Loucy (cell line): ENCODE results near the gene LRRN4CL.
"Not testable (repeated sequence)": the region's sequence is repeated elsewhere in the genome, so short reads cannot be mapped to it uniquely, and the experiment has no call there.

Experiments
- H2AFZ ChIP-seq: fragments of 200-600 bp; sonication (generic); 2 replicates; pipeline ENCODE4 v1.6.0; 2016; ENCODE audit warnings: antibody characterized with exemption, mild to moderate bottlenecking, low read length, moderate library complexity
- H3F3A ChIP-seq: fragments of 200-600 bp; 2 replicates; pipeline ENCODE4 v1.6.0; 2016; ENCODE audit warnings: antibody characterized with exemption, low read depth, mild to moderate bottlenecking
- H3K27me3 ChIP-seq: fragments of 200-600 bp; sonication (generic); 2 replicates; pipeline ENCODE4 v1.6.1; 2014; ENCODE audit warnings: low read length, mild to moderate bottlenecking; ENCODE audit not compliant: insufficient read depth, poor library complexity, severe bottlenecking
- H3K36me3 ChIP-seq: fragments of 200-600 bp; sonication (generic); 2 replicates; pipeline ENCODE4 v1.6.1; 2016; ENCODE audit warnings: low read length; ENCODE audit not compliant: insufficient read depth
- H3K4me1 ChIP-seq: fragments of 200-600 bp; sonication (generic); 2 replicates; pipeline ENCODE4 v1.5.1; 2014; ENCODE audit warnings: low read length, mild to moderate bottlenecking; ENCODE audit not compliant: insufficient read depth, poor library complexity, severe bottlenecking
- H3K4me2 ChIP-seq: fragments of 200-600 bp; sonication (generic); 2 replicates; pipeline ENCODE4 v1.6.0; 2014; ENCODE audit warnings: antibody characterized with exemption, low read length, low read depth, mild to moderate bottlenecking; ENCODE audit not compliant: poor library complexity, severe bottlenecking
- H3K4me3 ChIP-seq: fragments of 200-600 bp; sonication (generic); 2 replicates; pipeline ENCODE4 v1.5.1; 2014; ENCODE audit warnings: low read length, mild to moderate bottlenecking, mixed read lengths; ENCODE audit not compliant: poor library complexity, severe bottlenecking
- H3K79me2 ChIP-seq: fragments of 200-600 bp; sonication (generic); 2 replicates; pipeline ENCODE4 v1.6.1; 2014; ENCODE audit warnings: low read length; ENCODE audit not compliant: insufficient read depth
- H3K9ac ChIP-seq: fragments of 200-600 bp; sonication (generic); 2 replicates; pipeline ENCODE4 v1.6.0; 2014; ENCODE audit warnings: mild to moderate bottlenecking, low read depth, low read length, moderate library complexity; ENCODE audit not compliant: poor library complexity, severe bottlenecking
- H3K9me2 ChIP-seq: fragments of 200-600 bp; sonication (generic); replicated peaks from 2 replicates; pipeline ENCODE4 v1.6.1; 2016; ENCODE audit warnings: low read depth, low read length, mixed read lengths
- H3K9me3 ChIP-seq: fragments of 200-600 bp; sonication (generic); 2 replicates; pipeline ENCODE4 v1.6.1; 2014; ENCODE audit warnings: mild to moderate bottlenecking, antibody characterized with exemption, low read length, low read depth; ENCODE audit not compliant: insufficient read depth
- H4K20me1 ChIP-seq: fragments of 200-600 bp; sonication (generic); 2 replicates; pipeline ENCODE4 v1.6.0; 2014; ENCODE audit warnings: antibody characterized with exemption, low read length, mild to moderate bottlenecking; ENCODE audit not compliant: insufficient read depth, poor library complexity, severe bottlenecking
- CTCF ChIP-seq: fragments of 200-600 bp; sonication (generic); conservative IDR thresholded peaks from 2 replicates; pipeline ENCODE4 v1.5.1; 2014; ENCODE audit warnings: mild to moderate bottlenecking, antibody characterized with exemption, low read length
- EZH2phosphoT487 ChIP-seq: fragments of 200-600 bp; IDR thresholded peaks from 2 replicates; pipeline ENCODE4 v1.6.1; 2018; ENCODE audit warnings: antibody characterized with exemption, mild to moderate bottlenecking, moderate library complexity, borderline replicate concordance

The LRRN4CL gene

GRCh38 chr11:62677714-62678113 lies 11.6 kb downstream of the LRRN4CL start:
- Histone ChIP-seq H3F3A (no peaks in the 10 kb centered on the region), H3K27me3 (no peaks in the 10 kb centered on the region), H3K4me3 (peak overlapping the region; percentile 91), H3K4me1 (peaks cover 25% of the 10 kb centered on the region), H3K36me3 (no peaks in the 10 kb centered on the region; the same call in 1 of the 2 replicates), H2AFZ (no peak overlapping the region), H3K9ac (peak overlapping the region; percentile 90), H3K9me2 (no peaks in the 10 kb centered on the region), H3K9me3 (no peaks in the 10 kb centered on the region), H4K20me1 (peaks cover 29% of the 10 kb centered on the region), H3K4me2 (peak overlapping the region; percentile 85), H3K79me2 (peaks cover 52% of the 10 kb centered on the region)
- TF ChIP-seq CTCF (no peak), EZH2phosphoT487 (no peak)

GRCh38 chr11:62677156-62677555 lies 12.2 kb downstream of the LRRN4CL start:
- peak overlapping the region; percentile 85 for H3K4me2 ChIP-seq
- TF ChIP-seq CTCF (no peak), EZH2phosphoT487 (no peak)
- no peaks in the 10 kb centered on the region for H3K9me3 ChIP-seq
- no peak overlapping the region for H2AFZ ChIP-seq
- H3K4me1 ChIP-seq: peaks cover 29% of the 10 kb centered on the region
- H3K27me3 ChIP-seq: no peaks in the 10 kb centered on the region
- no peaks in the 10 kb centered on the region for H3K9me2 ChIP-seq
- peaks cover 57% of the 10 kb centered on the region for H3K79me2 ChIP-seq
- H4K20me1 ChIP-seq: peaks cover 33% of the 10 kb centered on the region
- H3K4me3 ChIP-seq: peak overlapping the region; percentile 91
- peak overlapping the region; percentile 90 for H3K9ac ChIP-seq
- H3K36me3 ChIP-seq: no peaks in the 10 kb centered on the region; the same call in 1 of the 2 replicates
- H3F3A ChIP-seq: no peaks in the 10 kb centered on the region

- H3K4me2 ChIP-seq: peak overlapping the region; percentile 85
- no peaks in the 10 kb centered on the region for H3F3A ChIP-seq
- H3K36me3 ChIP-seq: no peaks in the 10 kb centered on the region; the same call in 1 of the 2 replicates
- peaks cover 57% of the 10 kb centered on the region for H3K79me2 ChIP-seq
- peaks cover 29% of the 10 kb centered on the region for H3K4me1 ChIP-seq
- no peaks in the 10 kb centered on the region for H3K27me3 ChIP-seq
- H2AFZ ChIP-seq: no peak overlapping the region
- TF ChIP-seq CTCF (no peak), EZH2phosphoT487 (no peak)
- H4K20me1 ChIP-seq: peaks cover 33% of the 10 kb centered on the region
- H3K9ac ChIP-seq: peak overlapping the region; percentile 90
- no peaks in the 10 kb centered on the region for H3K9me3 ChIP-seq
- H3K9me2 ChIP-seq: no peaks in the 10 kb centered on the region
- H3K4me3 ChIP-seq: peak overlapping the region; percentile 91
Observed at GRCh38 chr11:62676698-62677097, 12.6 kb downstream of the LRRN4CL start.

- not testable (repeated sequence) for H3K4me2 ChIP-seq, H3K9me2 ChIP-seq, H2AFZ ChIP-seq, H3K9ac ChIP-seq, H3F3A ChIP-seq, H3K27me3 ChIP-seq, H3K4me3 ChIP-seq, H3K9me3 ChIP-seq, H3K36me3 ChIP-seq
- H4K20me1 ChIP-seq: peaks cover 33% of the 10 kb centered on the region
- H3K79me2 ChIP-seq: peaks cover 67% of the 10 kb centered on the region
- peaks cover 35% of the 10 kb centered on the region for H3K4me1 ChIP-seq
Observed at GRCh38 chr11:62675415-62675814, 13.9 kb downstream of the LRRN4CL start.
